GM19351 (cell line): ENCODE data around the gene SLC35C1.
A peak's percentile ranks its signal among the peaks of the same experiment; 100 is the strongest.

Experiments used
- ATAC-seq: cut with Tn5 transposase; IDR thresholded peaks from one replicate; pipeline ENCODE4 v1.9.1; 2021; ENCODE audit warnings: mild to moderate bottlenecking, moderate library complexity; ENCODE audit not compliant: unreplicated experiment

The SLC35C1 gene

DNA sequence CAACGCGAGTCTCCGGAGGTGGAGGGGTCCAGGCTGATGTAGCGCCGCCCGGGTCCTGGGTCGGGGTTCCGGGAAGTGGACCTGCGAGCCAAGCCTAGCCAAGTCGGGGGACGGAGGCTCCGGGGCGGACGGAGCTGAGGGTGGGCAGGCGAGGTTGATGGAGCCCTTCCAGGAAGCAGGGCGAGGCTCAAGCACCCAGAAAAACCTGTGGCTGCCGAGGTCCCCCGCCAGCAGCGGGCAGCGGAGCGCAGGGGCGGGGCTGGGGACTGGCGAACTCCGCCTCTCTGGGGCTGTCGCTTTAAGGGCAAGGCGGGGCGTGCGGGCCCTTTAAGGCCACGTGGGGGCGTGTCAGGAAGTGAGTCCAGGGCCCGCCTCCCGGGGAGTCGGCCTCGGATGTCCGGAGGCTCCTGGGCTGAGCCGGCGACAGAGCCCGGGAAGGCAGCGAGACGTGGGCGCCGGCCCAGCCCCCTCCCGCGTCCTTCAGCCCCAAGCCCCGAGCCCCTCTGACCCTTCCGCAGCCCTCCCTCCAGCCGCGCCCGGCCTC, at the start of gene SLC35C1:
Gene SLC35C1 (plus strand): TSS at position 389 of the 544 bp plus-strand sequence. CDS start 653 bp downstream, outside the sequence.
- ATAC-seq: peak; percentile 96

DNA sequence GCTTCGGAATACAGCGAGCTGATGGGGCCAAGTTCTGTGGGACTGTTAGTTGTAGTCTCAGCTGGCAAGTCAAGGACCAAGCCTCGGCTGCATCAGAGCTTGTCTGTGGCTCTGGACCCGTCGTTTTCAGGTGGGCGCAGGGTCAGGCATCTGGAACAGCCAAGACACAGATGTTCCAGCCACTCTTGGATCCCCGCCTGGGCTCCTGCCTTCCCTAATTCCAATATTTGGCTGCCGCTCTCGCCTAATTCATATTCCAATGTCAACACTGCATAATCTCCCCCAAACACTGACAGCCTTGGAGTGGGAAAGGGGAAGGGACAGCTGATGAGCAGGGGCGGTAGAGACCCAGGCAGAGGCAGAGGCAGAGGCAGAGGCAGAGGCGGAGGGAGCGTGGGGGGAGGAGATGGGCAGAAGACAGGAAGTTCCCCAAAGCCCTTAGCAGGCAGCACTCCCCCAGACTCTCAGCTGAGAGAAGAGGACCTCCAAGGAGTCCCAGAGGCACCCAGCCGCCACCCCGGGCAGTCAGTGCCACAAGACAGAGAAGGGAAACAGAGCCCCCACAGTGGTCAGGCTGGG, 49.6 kb upstream of the SLC35C1 start:
- ATAC-seq: no peak

DNA sequence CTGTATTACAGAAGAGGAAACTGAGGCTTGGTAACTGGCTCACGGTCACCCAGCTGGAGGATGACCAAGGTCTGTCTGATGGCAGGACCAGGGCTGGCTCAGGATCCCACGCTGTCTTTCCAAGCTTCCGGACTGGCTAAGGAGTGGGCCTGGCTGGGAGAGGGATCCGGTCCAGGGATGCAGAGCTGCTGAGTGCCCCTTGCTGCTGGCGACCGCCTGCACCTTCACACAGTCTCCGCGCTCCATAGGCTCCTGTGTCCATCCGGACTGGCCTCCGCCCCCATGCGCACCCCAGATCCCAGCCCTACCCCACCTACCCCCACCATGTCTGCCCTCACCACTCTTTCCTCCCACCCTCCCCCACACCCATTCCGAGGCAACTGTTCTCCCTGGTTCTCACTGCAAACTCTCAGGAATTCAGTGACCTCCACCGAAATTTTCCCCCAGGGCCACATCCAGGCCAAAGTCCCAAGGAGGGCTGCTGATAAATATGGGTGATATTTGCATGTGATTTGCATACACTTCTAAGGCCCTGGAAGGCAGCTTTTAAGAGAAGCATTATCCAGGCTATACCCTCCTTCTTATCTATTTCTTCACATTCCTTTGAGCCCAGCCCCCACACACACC, 48.5 kb upstream of the SLC35C1 start:
- no peak for ATAC-seq

DNA sequence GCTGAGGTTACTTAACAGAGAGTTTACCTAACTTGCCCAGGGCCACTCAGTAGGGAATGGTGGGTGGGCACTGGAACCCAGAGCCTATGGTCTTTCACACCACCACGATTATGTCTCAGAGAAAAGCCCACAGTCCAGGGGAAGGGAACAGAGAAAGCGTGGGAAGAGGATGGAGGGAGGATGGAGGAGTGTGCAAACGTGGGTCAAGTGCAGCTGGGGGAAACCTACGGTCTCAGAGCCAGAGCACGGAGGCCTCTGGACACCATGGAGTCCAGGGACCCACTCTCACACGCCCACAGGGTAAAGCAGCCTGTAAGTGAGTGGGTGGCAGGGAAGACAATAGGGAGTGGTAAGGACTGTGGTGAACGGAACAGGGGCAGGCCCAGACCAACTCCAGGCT, 47.3 kb upstream of the SLC35C1 start:
- no peak for ATAC-seq

DNA sequence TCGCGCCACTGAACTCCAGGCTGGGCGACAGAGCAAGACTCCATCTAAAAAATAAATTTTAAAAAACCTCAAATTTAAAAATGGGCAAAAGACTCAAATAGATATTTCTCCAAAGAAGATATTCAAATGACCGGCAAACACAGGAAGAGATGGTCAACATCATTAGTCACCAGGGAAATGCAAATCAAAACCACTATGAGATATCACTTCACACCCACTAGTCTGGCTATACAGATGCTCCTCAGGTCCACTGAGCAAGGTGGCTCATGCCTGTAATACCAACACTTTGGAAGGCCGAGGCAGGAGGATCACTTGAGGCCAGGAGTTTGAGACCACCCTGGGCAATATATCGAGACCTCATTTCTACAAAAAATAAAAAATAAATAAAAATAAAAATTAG, 43.3 kb upstream of the SLC35C1 start:
- peak; percentile 72 for ATAC-seq

DNA sequence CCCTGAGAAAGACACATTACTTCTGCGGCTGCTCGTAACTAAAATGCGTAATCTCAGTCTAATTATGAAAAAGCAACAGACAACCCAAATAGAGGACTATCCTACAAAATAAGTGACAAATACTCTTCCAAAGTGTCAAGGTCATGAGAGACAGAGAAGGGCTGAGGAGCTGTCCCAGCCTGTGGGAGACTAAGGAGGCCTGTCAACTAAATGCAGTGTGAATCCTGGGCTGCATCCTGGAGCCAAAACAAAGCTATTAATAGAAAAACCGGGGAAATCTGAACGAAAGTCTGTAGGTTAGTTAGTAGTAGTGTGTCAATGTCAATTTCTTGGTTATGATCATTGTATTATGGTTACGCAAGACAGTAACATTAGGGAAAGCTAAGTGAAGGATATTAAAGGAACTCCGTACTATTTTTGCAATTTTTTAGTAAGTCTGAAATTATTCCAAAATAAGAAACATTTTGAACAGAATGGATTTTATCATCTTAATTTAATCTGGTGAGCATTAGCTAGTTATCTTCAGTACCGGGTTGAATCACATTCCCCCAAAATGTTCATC, 39.8 kb upstream of the SLC35C1 start:
- ATAC-seq: no peak

DNA sequence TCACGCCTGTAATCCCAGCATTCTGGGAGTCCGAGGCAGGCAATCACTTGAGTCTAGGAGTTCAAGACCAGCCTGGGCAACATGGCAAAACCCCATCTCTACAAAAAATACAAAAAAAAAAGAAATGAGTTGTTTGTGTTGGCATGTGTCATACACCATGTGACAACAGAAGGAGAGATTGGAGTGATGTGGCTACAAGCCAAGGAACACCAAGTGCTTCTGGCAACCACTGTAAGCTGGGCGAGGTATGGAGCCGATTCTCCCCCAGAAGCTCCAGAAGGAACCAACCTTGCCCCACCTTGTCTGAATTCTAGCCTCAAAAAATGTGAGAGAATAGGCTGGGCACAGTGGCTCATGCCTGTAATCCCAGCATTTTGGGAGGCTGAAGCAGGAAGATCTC, 39.1 kb upstream of the SLC35C1 start:
- ATAC-seq: no peak

DNA sequence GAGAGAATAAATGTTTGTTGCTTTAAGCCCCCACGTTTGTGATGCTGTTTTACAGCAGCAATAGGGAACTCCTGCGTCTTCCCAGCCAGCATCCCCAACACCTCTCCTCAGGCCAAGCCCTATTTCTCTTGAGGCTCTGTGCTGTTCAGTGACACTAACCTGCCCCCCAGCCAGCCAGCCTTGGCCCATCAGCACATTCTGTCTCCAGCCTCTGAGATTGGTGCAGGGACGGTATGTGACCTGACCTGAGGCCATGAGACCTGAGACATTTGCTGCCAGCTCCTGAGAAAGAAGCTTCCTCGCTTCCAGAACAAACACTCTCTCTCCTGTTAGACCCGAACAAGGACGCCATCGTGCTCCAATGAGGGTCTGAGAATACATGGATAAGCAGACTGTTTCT, 38.5 kb upstream of the SLC35C1 start:
- no peak for ATAC-seq

DNA sequence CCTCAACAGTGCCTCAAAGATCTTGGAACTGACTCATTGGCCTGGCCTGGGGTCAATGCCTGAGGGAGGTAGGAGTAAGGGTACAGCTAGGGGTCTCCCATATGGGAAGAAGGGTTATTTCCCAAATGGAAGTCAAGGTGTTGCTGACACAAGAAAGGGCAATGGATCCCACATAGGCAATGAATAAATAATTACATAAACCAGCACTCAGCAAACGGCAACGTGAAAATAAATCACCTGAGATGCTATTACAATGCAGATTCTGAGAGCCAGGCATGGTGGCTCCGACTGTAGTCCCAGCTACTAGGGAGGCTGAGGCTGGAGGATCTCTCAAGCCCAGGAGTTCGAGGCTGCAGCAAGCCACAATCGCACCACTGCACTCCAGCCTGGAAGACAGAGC, 36.5 kb upstream of the SLC35C1 start:
- no peak for ATAC-seq

DNA sequence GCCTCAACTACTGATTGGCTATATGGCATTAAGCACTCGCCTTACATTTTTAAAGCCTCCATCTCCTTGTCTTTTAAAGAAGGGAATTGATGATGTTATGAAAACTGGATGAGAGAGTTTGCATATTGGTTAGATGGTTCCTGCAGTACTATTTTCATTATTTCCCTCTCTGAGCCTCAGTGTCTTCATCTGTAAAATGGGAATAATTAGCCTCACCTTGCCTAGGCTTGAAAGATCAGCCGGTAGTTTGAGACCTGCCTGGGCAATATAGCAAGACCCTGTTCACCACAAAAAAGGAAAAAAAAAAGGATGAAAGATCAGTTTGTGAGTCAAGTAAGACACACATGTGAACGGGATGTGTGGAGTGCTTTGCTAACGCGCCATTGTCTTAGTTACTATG, 35.0 kb upstream of the SLC35C1 start:
- no peak for ATAC-seq

DNA sequence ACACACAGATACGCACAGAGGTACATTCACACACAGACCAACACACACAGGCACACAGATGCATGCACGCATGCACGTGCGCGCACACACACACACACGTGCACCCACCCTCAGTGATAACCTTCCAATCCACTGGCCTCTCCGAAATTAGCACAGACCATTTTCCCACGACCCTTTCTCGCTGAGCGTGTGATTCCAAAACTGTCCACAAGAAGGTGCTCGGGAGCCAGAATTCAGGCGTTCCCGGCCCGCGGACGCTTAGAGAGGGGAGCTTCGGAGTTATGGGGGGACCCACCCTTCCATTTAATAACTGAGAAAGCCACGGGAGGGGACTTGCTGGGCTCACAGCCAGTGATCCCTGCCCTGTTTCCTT, 33.8 kb upstream of the SLC35C1 start:
- peak; percentile 46 for ATAC-seq

DNA sequence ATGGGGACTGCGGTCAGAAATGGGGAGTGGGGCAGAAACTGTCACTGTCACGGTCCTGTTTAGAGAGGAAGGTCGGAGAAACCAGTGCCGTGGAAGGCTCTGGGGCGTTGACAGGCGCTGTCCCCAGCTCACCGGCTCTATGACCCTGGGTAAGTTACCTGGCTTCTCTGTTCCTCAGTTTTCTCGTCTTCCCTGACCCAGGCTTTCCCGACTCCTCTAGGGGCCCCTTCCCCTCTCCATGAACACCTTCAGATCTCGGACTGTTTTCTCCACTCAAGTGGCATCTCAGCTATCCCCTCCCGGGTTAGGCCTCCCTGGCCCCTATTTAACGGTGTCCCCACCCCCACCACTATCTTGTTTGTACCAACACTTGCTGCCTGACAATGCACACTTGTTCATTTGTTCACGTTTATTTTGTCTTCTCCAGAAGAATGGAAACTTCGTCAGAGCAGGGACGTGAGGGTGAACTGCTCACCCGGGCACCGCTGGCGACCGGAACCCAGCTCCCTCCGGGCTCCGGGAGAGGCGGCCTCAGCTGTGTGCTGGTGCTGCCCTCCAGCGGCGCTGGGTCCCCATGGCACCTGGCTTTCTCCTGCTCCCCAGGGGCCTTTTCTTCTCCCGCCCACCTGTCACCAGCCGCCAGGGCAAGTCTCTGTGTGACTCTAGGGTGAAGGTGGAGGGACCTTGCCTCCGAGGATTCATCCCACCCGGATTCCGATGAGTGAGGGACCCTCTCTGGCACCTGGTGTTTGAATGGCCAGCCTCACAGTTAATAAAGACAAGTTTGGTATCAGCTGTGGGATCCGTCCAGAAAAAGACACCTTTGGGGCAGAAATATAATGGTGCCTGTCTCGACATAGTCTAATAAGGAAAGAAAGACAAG, 33.1 kb upstream of the SLC35C1 start:
- ATAC-seq: peak; percentile 83

DNA sequence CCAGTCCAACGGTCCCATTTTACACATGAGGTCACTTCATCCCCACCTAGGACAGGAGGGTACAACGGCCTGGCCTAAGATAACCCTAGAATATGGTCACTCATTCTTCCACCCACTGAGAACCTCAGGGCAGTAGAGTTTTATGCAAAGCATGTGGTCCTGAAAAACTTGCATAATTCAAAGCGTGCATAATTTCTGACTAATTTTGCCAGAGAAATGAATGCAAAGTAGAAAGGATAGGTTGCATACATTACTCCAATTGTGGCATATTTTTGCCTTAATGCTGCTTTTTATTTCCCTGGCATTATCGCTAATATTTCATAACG, 32.5 kb upstream of the SLC35C1 start:
- ATAC-seq: no peak

DNA sequence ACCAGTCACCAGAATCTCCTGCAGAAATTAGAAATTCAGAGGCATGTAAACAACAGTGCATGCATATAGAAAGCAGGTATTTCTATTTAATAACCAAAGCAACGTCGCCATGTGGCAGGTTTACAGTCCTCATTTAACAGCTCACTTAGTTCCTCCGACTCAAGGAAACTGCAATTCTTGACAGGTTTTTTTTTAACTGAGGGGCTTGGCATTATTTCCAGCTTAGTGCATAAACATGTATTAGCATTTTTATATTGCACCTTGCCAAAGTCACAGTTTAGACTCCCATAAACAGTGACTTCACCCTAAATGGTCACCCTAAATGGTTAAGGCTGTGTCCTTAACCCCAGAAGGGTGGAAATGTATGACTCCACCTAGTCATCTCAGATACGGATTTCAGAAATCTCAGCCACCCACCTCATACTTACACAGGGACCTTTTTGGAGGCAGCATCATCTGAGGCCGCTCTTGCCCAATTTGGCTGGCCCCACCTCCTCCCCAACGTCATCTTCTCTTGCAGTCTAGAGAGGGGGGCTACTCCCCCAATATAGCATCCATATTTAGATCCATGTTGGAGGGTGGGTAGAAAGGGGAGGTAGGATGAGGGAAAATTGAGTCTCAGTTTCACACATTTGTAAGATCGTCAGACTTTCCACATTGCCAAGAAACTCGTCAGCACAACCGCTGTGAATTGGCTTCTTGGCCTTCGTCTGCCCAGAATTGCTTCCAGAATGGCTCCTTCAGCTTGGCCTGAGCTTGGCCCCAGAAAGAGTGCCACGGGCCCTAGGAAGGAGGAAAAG, 31.8 kb upstream of the SLC35C1 start:
- ATAC-seq: no peak

DNA sequence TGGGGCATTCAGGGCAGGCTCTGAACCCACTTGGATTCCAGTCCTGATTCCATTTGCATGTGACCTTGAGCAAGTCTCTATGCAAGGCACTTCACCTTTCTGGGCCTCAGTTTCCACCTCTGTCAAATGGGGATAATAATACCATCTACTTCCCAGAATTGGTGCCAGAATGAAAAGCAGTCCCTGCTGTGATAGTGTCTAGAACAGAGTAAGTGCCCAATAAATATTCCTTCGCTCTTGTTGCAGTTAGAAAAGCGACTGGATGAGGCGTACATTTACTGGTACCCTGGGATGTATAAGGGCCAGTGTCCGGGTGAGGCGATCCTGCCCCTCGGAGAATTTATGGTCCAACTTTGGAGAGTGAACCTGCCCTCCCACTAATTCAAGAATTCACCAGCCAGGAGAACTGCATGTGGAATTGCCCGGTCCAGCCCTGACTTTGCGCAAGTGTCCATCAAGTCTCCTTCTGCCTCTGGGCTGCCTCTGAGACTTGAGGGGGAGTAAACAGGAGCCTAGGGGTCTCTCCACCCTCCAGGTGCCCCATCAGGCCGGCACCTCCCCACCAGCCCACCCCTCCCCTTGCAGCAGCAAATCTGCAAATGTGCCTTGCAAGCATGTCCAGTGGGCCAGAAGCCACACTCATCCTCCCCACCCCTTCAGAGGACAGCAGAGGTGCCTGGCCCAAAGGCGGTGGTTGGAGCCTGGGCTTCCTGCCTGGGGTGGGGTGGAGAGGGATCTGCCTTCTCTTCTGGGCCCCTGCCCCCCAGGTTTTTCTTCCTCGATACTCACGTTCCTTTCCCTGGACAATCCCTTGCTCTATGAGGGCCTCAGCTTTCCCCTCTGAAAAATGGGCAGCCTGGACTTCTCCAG, 30.9 kb upstream of the SLC35C1 start:
- ATAC-seq: no peak

DNA sequence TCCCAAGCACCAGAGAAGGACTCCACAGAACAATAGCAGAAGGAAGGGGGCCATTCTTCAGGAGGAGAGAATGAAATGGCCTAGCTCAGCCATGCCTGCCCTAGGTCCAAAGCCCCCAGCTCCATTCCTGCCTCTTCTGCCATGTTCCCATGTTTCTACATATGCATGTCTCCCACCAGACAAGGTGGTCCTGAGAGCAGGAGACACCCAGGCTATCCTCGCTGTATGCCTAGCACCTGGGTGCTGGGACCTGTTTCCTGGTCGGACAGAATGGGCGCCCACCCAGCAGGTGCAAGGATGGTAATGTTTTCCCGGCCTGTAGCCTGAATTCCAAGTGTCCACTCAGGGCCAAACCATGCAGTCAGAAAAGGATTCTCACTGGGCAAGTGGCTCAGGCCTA, 30.2 kb upstream of the SLC35C1 start:
- ATAC-seq: no peak

DNA sequence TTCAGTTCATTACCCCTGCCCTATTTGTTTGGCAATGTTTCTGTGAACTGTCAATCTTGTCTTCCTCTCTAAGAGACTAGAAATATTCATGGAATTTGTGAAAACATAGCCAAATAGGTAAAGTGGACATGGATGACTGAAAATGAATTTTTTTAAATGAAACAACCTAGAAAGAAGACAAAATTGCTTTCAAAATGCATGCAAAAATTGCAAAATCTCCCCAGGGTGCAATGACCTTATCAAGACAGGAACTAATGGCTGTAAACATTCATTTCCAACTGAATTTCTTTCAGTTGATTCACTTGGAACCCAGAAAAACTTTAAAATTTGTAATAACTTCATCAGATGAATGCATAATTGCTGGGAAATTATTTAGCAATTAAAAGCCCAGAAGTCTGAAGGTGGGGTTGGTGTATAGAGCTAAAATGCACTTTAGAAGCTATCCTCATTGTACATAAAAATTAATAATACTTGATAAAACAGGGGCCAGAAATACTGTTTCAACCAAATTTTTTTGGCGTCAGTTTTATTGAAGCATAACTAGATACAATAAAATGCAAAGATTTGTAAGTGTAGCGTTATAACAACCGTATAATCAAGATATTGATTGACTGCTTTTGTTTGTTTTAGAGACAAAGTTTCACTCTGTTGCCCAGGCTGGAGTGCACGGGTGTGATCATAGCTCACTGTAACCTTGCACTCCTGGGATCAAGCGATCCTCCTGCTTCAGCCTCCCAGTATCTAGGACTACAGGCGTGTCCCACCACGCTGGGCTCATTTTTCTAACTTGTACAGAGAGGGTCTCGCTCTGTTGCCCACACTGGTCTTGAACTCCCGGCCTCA, 27.6 kb upstream of the SLC35C1 start:
- ATAC-seq: no peak

DNA sequence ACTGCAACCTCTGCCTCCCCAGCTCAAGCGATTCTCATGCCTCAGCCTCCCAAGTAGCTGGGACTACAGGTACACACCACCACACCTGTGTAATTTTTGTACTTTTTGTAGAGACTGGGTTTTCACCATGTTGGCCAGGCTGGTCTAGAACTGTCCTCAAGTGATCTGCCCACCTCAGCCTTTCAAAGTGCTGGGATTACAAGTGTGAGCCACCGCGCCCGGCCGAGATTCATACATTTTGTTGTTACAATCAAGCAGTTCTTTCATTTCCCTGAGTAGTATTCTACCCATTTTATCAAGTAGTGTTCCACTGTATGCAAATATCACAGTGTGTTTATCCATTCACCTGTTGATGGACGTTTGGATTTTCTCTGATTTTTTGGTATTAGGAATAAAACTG, 26.6 kb upstream of the SLC35C1 start:
- no peak for ATAC-seq

DNA sequence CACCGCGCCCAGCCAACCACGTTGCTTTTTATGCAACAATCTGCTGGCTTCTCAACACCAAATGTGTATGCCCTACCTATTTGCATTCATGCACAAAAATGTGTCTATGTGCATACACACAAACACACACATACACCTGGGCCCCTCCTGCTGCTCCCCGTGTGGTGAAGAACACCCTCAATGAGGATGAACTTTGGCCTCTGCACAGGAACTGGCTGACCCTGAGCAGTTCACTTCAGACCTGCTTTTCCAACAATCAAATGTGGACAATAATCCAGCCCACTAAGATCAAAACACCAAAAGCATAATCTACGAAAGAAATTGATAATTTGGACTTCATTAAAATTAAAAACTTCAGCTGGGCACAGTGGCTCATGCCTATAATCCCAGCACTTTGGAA, 25.3 kb upstream of the SLC35C1 start:
- ATAC-seq: no peak
